Nephron progenitor cell (in vitro differentiated cells): ENCODE results near the gene PGP.
"Not testable (repeated sequence)": the region's sequence is repeated elsewhere in the genome, so short reads cannot be mapped to it uniquely, and the experiment has no call there.

Experiments used
- DNase-seq: peaks from one replicate; pipeline ENCODE4 v3.0.0; 2021
- H3K27ac Mint-ChIP-seq: 2 replicates; pipeline ENCODE4 v1.8.0; 2021; ENCODE audit warnings: mild to moderate bottlenecking, moderate library complexity, mixed read lengths
- H3K27me3 Mint-ChIP-seq: 2 replicates; pipeline ENCODE4 v1.8.0; 2021; ENCODE audit warnings: mild to moderate bottlenecking, low read depth, mixed read lengths; ENCODE audit not compliant: poor library complexity
- H3K36me3 Mint-ChIP-seq: 2 replicates; pipeline ENCODE4 v1.8.0; 2021; ENCODE audit warnings: low read depth, mixed read lengths
- H3K4me1 Mint-ChIP-seq: 2 replicates; pipeline ENCODE4 v1.8.0; 2021; ENCODE audit warnings: mixed read lengths
- H3K4me3 Mint-ChIP-seq: 2 replicates; pipeline ENCODE4 v1.8.0; 2021; ENCODE audit warnings: mild to moderate bottlenecking, moderate library complexity, mixed read lengths
- H3K9me3 Mint-ChIP-seq: 2 replicates; pipeline ENCODE4 v1.8.0; 2021; ENCODE audit warnings: mild to moderate bottlenecking, moderate library complexity, mixed read lengths
- CTCF ChIP-seq: fragments of 200-600 bp; sonication (generic); IDR thresholded peaks from 2 replicates; pipeline ENCODE4 v1.5.0; 2021; ENCODE audit warnings: antibody characterized with exemption

Gene PGP

DNA sequence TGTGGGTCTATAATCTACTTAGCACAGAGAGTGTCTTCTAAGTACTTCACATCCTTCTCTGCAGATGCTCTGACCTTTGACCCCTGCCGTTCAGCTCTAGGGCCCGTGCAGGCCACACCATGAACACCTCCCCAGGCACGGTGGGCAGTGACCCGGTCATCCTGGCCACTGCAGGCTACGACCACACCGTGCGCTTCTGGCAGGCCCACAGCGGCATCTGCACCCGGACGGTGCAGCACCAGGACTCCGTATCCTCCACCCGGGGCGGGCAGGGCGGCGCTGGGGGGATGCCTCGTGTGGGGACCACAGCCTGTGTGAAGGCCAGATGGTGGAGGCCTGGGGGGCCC lies 8.7 kb downstream of the PGP start:
- TF ChIP-seq CTCF, result no peak
- H3K4me3 Mint-ChIP-seq, result peak overlapping the region; percentile 84
- peaks cover 33% of the 10 kb centered on the region for H3K4me1 Mint-ChIP-seq
- H3K27ac Mint-ChIP-seq, result no peak overlapping the region
- H3K27me3 Mint-ChIP-seq, result peaks cover 24% of the 10 kb centered on the region
- H3K36me3 Mint-ChIP-seq, result peaks cover 12% of the 10 kb centered on the region
- peaks cover 13% of the 10 kb centered on the region for H3K9me3 Mint-ChIP-seq
- peak; percentile 44 for DNase-seq

DNA sequence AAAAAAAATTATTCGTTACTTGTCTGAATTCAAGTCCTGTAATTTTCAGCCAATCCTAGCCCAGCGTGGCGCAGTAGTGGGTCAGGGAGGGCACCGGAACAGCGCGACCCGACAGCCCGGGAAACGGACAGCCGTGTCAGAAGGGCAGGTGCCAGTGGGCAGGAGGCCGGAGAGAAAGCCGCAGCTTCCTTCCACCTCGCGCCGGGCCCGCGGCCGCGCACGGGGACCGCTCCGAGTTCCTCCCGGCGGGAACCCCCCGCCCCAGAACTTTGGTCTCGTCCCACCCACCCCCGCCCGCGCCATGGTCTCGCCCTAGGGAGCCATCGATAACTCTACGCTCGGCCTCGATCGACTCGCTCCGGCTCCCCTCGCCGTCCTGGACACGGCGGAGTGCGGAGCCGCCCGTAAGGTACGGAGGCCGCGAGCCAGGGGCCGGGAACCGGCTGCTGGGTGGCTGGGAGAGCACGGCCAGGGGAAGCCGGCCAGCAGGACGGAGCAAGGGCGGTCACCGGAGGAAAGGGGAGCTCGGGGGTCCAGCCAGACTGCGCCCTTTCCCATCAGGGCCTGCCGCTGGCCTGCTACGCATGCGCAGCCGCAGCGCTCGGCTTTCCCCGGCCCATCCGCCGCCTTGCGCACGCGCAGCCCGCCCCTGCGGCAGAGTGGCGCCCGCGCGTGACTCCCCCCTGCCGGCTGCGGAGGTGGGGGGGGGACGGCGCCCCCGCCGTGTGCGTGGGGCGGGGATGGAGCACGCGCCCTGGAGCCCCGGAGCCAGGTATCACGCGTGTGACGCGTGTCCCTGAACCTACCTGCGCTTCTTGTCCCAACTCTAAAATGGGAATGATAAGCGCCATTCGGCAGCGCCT lies 9.3 kb downstream of the PGP start, which contains the start of gene MLST8:
TSS of gene MLST8 (plus strand) at position 351 of the 863 bp plus-strand sequence. CDS start 632 bp downstream, outside the sequence.
- H3K36me3 Mint-ChIP-seq, result peaks cover 12% of the 10 kb centered on the region
- peaks cover 30% of the 10 kb centered on the region for H3K27me3 Mint-ChIP-seq
- no peak for TF ChIP-seq CTCF
- H3K4me3 Mint-ChIP-seq, result peak within 1 kb of the TSS; percentile 84
- peak within 1 kb of the TSS; percentile 80 for H3K27ac Mint-ChIP-seq
- H3K9me3 Mint-ChIP-seq, result peaks cover 16% of the 10 kb centered on the region
- H3K4me1 Mint-ChIP-seq, result peaks cover 28% of the 10 kb centered on the region
- DNase-seq, result peak; percentile 88

GRCh38 chr16:2204416-2205103 lies 10.1 kb downstream of the PGP start:
- TF ChIP-seq CTCF, result no peak
- H3K27me3 Mint-ChIP-seq, result peaks cover 38% of the 10 kb centered on the region
- peak overlapping the region; percentile 10 for H3K27ac Mint-ChIP-seq
- H3K4me1 Mint-ChIP-seq, result peaks cover 25% of the 10 kb centered on the region
- no peak for DNase-seq
- peaks cover 18% of the 10 kb centered on the region for H3K9me3 Mint-ChIP-seq
- peaks cover 12% of the 10 kb centered on the region for H3K36me3 Mint-ChIP-seq
- peak overlapping the region; percentile 78 for H3K4me3 Mint-ChIP-seq

DNA sequence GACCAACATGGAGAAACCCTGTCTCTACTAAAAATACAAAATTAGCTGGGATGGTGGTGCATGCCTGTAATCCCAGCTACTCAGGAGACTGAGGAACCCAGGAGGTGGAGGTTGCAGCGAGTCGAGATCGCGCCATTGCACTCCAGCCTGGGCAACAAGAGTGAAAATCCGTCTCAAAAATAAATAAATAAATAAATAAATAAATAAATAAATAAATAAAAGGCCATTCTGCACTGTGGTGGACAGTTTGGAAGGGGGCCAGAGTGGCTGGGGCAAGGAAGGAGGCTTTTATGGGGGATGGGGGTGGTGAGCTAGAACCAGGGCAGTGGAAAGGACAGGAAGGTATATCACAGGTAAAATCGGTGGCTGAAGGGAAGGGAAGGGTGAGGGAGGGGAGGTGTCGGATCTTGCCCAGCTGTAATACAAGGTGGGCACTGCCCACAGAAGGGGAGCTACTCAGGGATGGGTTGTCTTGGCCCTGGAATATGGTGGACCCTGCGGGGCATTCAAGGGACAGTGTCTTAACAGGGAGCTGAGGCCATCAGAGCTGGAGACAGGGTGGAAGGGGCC lies 11.4 kb downstream of the PGP start:
- not testable (repeated sequence) for DNase-seq, H3K27ac Mint-ChIP-seq
- Mint-ChIP-seq H3K4me1 (peaks cover 25% of the 10 kb centered on the region), H3K4me3 (peak overlapping the region; percentile 78), H3K36me3 (peaks cover 12% of the 10 kb centered on the region), H3K9me3 (peaks cover 18% of the 10 kb centered on the region), H3K27me3 (peaks cover 51% of the 10 kb centered on the region)

DNA sequence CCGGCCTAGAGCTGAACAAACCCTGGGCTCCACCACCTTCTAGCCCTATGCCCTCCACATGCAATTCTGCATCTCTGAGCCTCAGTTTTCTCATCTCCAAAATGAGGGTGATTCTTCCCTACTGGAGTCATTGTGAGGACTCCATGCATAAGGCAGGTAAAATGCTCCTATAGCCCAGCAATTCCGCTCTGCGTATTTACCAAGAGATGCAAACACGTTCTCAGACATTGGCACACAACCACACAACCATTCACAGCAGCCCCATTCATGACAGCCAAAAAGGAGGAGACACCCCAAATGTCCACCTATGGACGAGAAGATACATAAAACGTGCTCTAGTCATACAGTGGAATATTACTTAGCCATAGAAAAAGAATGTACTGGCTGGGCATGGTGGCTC lies 14.3 kb downstream of the PGP start:
- peaks cover 65% of the 10 kb centered on the region for H3K27me3 Mint-ChIP-seq
- DNase-seq, result no peak
- no peak overlapping the region for H3K27ac Mint-ChIP-seq
- no peak overlapping the region for H3K4me3 Mint-ChIP-seq
- TF ChIP-seq CTCF, result no peak
- H3K4me1 Mint-ChIP-seq, result peaks cover 7% of the 10 kb centered on the region
- peaks cover 18% of the 10 kb centered on the region for H3K9me3 Mint-ChIP-seq
- no peaks in the 10 kb centered on the region for H3K36me3 Mint-ChIP-seq

DNA sequence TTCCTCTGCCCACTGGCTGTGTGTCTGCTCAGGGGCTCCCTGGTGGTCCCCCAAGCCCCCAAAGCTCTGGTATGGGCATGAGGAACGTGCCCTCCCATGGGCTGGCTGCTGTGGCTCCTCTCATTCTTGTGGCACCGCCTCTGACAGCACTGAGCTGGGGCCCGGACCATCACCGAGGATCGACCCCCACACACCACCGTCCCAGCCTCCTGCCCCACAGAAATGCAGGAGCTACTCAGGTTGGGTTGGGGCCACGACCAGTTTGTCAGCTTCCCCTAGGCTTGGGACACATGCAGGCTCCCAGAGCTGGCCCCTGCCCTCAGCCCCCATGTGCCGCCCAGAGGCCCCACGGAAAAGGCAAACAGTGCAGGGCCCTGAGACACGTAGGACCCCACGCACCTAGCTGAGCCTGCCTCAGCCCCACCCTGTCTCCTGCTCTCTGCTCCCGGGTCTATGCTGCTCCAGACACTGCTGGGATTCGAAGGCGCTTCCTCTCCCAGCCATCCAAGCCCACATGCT lies 15.0 kb downstream of the PGP start:
- H3K27ac Mint-ChIP-seq, result no peak overlapping the region
- H3K4me3 Mint-ChIP-seq, result no peak overlapping the region
- no peak for TF ChIP-seq CTCF
- H3K27me3 Mint-ChIP-seq, result peaks cover 69% of the 10 kb centered on the region
- H3K9me3 Mint-ChIP-seq, result peaks cover 18% of the 10 kb centered on the region
- no peak for DNase-seq
- peaks cover 11% of the 10 kb centered on the region for H3K4me1 Mint-ChIP-seq
- H3K36me3 Mint-ChIP-seq, result no peaks in the 10 kb centered on the region
